MM.1S (cell line): ENCODE results near the gene PDE6G.

Source experiments
- DNase-seq: peaks from one replicate; pipeline ENCODE4 v3.0.0-alpha.2; 2015
- H2AFZ ChIP-seq: fragments of 300-600 bp; sonication (generic); 2 replicates; pipeline ENCODE4 v1.6.0; 2016; ENCODE audit warnings: antibody characterized with exemption, low read length
- H3F3A ChIP-seq: fragments of 300-600 bp; sonication (generic); 2 replicates; pipeline ENCODE4 v1.6.1; 2016; ENCODE audit warnings: mild to moderate bottlenecking, antibody characterized with exemption, low read length, moderate library complexity, mixed read lengths; ENCODE audit not compliant: insufficient read depth
- H3K27ac ChIP-seq: fragments of 300-600 bp; sonication (generic); 2 replicates; pipeline ENCODE4 v1.5.1; 2016; ENCODE audit warnings: mild to moderate bottlenecking, low read length
- H3K27me3 ChIP-seq: fragments of 300-600 bp; sonication (generic); replicated peaks from 2 replicates; pipeline ENCODE4 v1.6.0; 2016; ENCODE audit warnings: low read length; ENCODE audit not compliant: insufficient read depth
- H3K36me3 ChIP-seq: fragments of 300-600 bp; sonication (generic); replicated peaks from 2 replicates; pipeline ENCODE4 v1.6.1; 2016; ENCODE audit warnings: mild to moderate bottlenecking, low read length, mixed read lengths; ENCODE audit not compliant: insufficient read depth
- H3K4me1 ChIP-seq: fragments of 300-600 bp; sonication (generic); 2 replicates; pipeline ENCODE4 v1.6.1; 2016; ENCODE audit warnings: low read length, mixed read lengths
- H3K4me2 ChIP-seq: fragments of 300-600 bp; sonication (generic); 2 replicates; pipeline ENCODE4 v1.6.0; 2016; ENCODE audit warnings: low read depth, low read length
- H3K4me3 ChIP-seq: fragments of 300-600 bp; sonication (generic); 2 replicates; pipeline ENCODE4 v1.5.1; 2016; ENCODE audit warnings: low read length, mixed read lengths
- H3K79me2 ChIP-seq: fragments of 300-600 bp; sonication (generic); 2 replicates; pipeline ENCODE4 v1.6.1; 2016; ENCODE audit warnings: mixed run types, low read length, mixed read lengths
- H3K9ac ChIP-seq: fragments of 300-600 bp; sonication (generic); 2 replicates; pipeline ENCODE4 v1.6.1; 2016; ENCODE audit warnings: low read length, mixed read lengths
- H3K9me2 ChIP-seq: fragments of 300-600 bp; sonication (generic); replicated peaks from 2 replicates; pipeline ENCODE4 v1.6.1; 2016; ENCODE audit warnings: mild to moderate bottlenecking, low read length, mixed read lengths; ENCODE audit not compliant: insufficient read depth
- H3K9me3 ChIP-seq: fragments of 300-600 bp; sonication (generic); replicated peaks from 2 replicates; pipeline ENCODE4 v1.6.1; 2016; ENCODE audit warnings: mild to moderate bottlenecking, low read length, mixed read lengths; ENCODE audit not compliant: insufficient read depth
- H4K20me1 ChIP-seq: fragments of 300-600 bp; sonication (generic); 2 replicates; pipeline ENCODE4 v1.6.1; 2016; ENCODE audit warnings: mild to moderate bottlenecking, low read length, moderate library complexity, mixed read lengths; ENCODE audit not compliant: insufficient read depth
- EZH2 ChIP-seq: fragments of 300-600 bp; sonication (generic); optimal IDR thresholded peaks from 2 replicates; pipeline ENCODE3; 2017; ENCODE audit warnings: low read depth, mild to moderate bottlenecking, antibody characterized with exemption, low read length, mixed read lengths
- EZH2phosphoT487 ChIP-seq: fragments of 300-600 bp; sonication (generic); IDR thresholded peaks from 2 replicates; pipeline ENCODE4 v1.6.1; 2018; ENCODE audit warnings: antibody characterized with exemption, low read length
- TF ChIP-seq, protein P1 (sequence below): fragments of 300-600 bp; sonication (generic); IDR thresholded peaks from 2 replicates; pipeline ENCODE4 v1.5.1; 2016; ENCODE audit warnings: antibody characterized with exemption, low read length, mixed read lengths

Gene PDE6G

DNA sequence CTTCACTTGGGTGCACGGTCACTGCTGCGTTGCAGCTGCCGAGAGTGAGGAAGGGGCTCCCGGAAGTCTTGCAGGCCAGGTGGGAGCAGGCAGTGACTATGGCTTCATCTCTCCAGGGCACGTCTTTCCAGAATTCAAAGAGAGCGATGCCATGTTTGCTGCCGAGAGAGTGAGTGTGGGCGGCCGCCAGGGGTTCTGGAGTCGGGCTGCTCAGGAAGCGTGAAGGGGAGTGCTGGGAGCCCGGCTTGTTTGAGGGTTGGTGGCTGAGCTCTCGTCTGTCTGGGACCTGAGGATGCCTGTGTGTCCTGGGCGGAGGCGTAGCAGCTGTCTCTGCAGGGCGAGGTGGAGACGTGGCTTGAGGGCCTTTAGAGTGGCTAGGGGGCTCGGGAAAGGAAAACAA, 33.7 kb upstream of the PDE6G start:
- H3K9ac ChIP-seq: no peak overlapping the region
- TF ChIP-seq EZH2phosphoT487 (no peak), EZH2 (no peak)
- TF ChIP-seq, protein P1, sequence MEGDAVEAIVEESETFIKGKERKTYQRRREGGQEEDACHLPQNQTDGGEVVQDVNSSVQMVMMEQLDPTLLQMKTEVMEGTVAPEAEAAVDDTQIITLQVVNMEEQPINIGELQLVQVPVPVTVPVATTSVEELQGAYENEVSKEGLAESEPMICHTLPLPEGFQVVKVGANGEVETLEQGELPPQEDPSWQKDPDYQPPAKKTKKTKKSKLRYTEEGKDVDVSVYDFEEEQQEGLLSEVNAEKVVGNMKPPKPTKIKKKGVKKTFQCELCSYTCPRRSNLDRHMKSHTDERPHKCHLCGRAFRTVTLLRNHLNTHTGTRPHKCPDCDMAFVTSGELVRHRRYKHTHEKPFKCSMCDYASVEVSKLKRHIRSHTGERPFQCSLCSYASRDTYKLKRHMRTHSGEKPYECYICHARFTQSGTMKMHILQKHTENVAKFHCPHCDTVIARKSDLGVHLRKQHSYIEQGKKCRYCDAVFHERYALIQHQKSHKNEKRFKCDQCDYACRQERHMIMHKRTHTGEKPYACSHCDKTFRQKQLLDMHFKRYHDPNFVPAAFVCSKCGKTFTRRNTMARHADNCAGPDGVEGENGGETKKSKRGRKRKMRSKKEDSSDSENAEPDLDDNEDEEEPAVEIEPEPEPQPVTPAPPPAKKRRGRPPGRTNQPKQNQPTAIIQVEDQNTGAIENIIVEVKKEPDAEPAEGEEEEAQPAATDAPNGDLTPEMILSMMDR: no peak
- no peaks in the 10 kb centered on the region for H4K20me1 ChIP-seq
- 0 out of 2 replicates have a peak, but pooled peaks cover 7% of the 10 kb centered on the region for H3K4me1 ChIP-seq
- H3K27me3 ChIP-seq: no peaks in the 10 kb centered on the region
- no peak overlapping the region for H3K4me3 ChIP-seq
- no peak for DNase-seq
- H2AFZ ChIP-seq: no peak overlapping the region
- H3K79me2 ChIP-seq: peaks cover 63% of the 10 kb centered on the region
- peaks cover 11% of the 10 kb centered on the region for H3K36me3 ChIP-seq
- no peaks in the 10 kb centered on the region for H3F3A ChIP-seq
- no peak overlapping the region for H3K4me2 ChIP-seq
- H3K9me2 ChIP-seq: no peaks in the 10 kb centered on the region
- no peak overlapping the region for H3K27ac ChIP-seq
- H3K9me3 ChIP-seq: no peaks in the 10 kb centered on the region

DNA sequence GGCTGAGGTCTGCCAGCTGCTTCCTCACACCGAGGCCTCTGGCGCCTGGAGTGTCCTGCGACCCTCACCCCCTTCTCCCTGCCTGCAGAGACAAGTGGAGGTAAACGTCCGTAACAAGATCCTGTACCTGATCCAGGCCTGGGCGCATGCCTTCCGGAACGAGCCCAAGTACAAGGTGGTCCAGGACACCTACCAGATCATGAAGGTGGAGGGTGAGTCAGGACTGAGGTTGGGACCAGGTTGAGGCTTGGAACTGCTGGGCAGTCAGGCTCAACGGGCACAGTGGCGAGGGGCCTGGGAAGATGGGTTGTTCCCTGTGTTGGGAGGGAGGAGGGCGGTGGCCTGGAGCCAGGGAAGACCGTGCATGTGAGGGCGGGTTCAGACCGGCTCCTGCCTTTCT, 32.3 kb upstream of the PDE6G start:
- Histone ChIP-seq H3K9me3 (no peaks in the 10 kb centered on the region), H2AFZ (no peak overlapping the region), H3K27ac (no peak overlapping the region), H3K9ac (no peak overlapping the region), H3K27me3 (no peaks in the 10 kb centered on the region), H3F3A (no peaks in the 10 kb centered on the region), H3K4me3 (no peak overlapping the region), H4K20me1 (no peaks in the 10 kb centered on the region), H3K4me2 (no peak overlapping the region), H3K9me2 (no peaks in the 10 kb centered on the region), H3K4me1 (0 out of 2 replicates have a peak, but pooled peaks cover 11% of the 10 kb centered on the region), H3K36me3 (peaks cover 11% of the 10 kb centered on the region), H3K79me2 (peaks cover 76% of the 10 kb centered on the region)
- DNase-seq: no peak
- TF ChIP-seq EZH2phosphoT487 (no peak), EZH2 (no peak)
- TF ChIP-seq, protein P1: no peak

DNA sequence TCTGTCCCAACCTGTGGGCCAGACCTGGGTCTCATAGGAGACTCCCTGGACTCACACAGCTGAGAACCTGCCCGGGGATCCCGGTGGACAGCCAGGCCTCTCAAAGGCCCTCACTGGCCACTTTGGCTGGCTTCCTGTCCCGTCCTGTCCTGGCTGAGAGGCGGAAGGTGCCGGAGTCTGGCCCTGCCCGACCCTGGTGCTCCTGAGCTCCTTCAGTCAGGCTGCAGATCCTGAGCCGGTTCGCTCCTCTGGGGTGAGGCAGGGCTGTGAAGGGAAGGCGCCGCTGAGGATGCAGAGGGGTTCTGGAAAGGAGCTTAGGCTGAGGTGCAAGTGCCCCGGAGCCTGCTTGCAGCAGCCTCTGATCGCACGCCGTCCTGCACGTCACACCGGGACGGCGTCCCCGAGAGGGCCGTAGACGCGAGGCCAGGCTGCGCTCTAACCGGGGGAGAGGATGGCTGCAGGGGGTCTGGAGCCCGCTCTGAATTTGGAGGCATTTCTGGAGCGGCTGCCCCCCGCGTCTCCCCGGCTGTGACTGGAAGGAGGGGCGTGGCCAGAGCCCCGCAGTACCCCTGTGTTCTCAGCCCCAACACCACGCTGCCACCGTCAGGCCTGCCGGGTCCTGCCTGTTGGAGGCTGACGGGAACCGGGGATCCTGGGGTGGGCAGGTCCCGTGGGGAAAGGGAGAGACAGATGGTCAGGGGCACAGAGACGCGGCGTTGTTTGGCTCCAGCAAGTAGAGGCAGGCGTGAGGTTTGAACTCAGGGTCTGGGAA, 31.6 kb upstream of the PDE6G start:
- Histone ChIP-seq H3K27me3 (no peaks in the 10 kb centered on the region), H4K20me1 (no peaks in the 10 kb centered on the region), H3K9me2 (no peaks in the 10 kb centered on the region), H3K4me3 (no peak overlapping the region), H3F3A (no peaks in the 10 kb centered on the region), H2AFZ (no peak overlapping the region), H3K4me2 (no peak overlapping the region), H3K9ac (no peak overlapping the region), H3K36me3 (peaks cover 11% of the 10 kb centered on the region), H3K4me1 (0 out of 2 replicates have a peak, but pooled peaks cover 11% of the 10 kb centered on the region), H3K79me2 (peaks cover 82% of the 10 kb centered on the region), H3K27ac (no peak overlapping the region), H3K9me3 (no peaks in the 10 kb centered on the region)
- TF ChIP-seq EZH2 (no peak), EZH2phosphoT487 (no peak)
- TF ChIP-seq, protein P1: no peak
- no peak for DNase-seq
